ENCODE data around the gene PLCG2. TPM values are rescaled to one million over a fixed set of nuclear protein-coding genes. Genes with fewer than 3 reads are reported as not detected.

PLCG2 gene
- total RNA-seq (50.7 TPM), polyA plus RNA-seq (ENCODE audit: insufficient read depth, low read depth, low replicate concordance) (55.6 TPM)
- long read RNA-seq, donor 1: 0 reads
- long read RNA-seq, donor 2, full-length matches to known transcripts: 2 of 2 reads
- long read RNA-seq, donor 2, partial matches to known transcripts: 0 of 2 reads
- long read RNA-seq, donor 2, other reads (novel, unspliced or antisense): 0 of 2 reads
- long read RNA-seq, donor 3, full-length matches to known transcripts: 2 of 2 reads
- long read RNA-seq, donor 3, partial matches to known transcripts: 0 of 2 reads
- long read RNA-seq, donor 3, other reads (novel, unspliced or antisense): 0 of 2 reads
- long read RNA-seq, donor 4, full-length matches to known transcripts: 1 of 1 reads
- long read RNA-seq, donor 4, partial matches to known transcripts: 0 of 1 reads
- long read RNA-seq, donor 4, other reads (novel, unspliced or antisense): 0 of 1 reads
- long read RNA-seq, donor 5: 0 reads
- long read RNA-seq, donor 6: 0 reads
- long read RNA-seq, donor 7, full-length matches to known transcripts: 12 of 44 reads
- long read RNA-seq, donor 7, partial matches to known transcripts: 16 of 44 reads
- long read RNA-seq, donor 7, other reads (novel, unspliced or antisense): 16 of 44 reads
- long read RNA-seq, donor 8, full-length matches to known transcripts: 2 of 2 reads
- long read RNA-seq, donor 8, partial matches to known transcripts: 0 of 2 reads
- long read RNA-seq, donor 8, other reads (novel, unspliced or antisense): 0 of 2 reads
- long read RNA-seq, donor 9: 0 reads
- long read RNA-seq, donor 10, full-length matches to known transcripts: 1 of 1 reads
- long read RNA-seq, donor 10, partial matches to known transcripts: 0 of 1 reads
- long read RNA-seq, donor 10, other reads (novel, unspliced or antisense): 0 of 1 reads

- intact Hi-C loops (cut with DNase I): no loop called here
- Histone ChIP-seq H3K36me3 (ENCODE audit: control insufficient read depth in 2 of 3, insufficient read depth in 3 of 3, low read length in 3 of 3) (no peaks in the 10 kb centered on the region), H3K9me3 (ENCODE audit: control insufficient read depth in 2 of 3, insufficient read depth in 1 of 3, low read length in 3 of 3) (no peaks in the 10 kb centered on the region), H3K27me3 (ENCODE audit: control insufficient read depth, insufficient read depth, low read length) (no peaks in the 10 kb centered on the region), H3K4me3 (ENCODE audit: low read length in 3 of 3) (peak within 1 kb of the TSS; percentile 70 to 83 (median 74)), H3K27ac (ENCODE audit: low read depth in 2 of 2, low read length in 2 of 2) (peak within 1 kb of the TSS; percentile 32 to 65), H3K4me1 (ENCODE audit: control insufficient read depth in 2 of 3, insufficient read depth in 2 of 3, low read depth in 1 of 3, low read length in 3 of 3) (peaks cover 0 to 13% (median 13%) of the 10 kb centered on the region in 3 donors), H3K9ac (ENCODE audit: low read length in 3 of 3) (peak within 1 kb of the TSS; percentile 36 to 70 (median 54))
- FAIRE-seq (no peak), DNase-seq (peak; percentile 77 to 92 (median 79))
- no peak for TF ChIP-seq CTCF (IDR thresholded peaks at IDR 0.05; ENCODE audit: borderline replicate concordance, extremely low read depth, insufficient read depth)
Measured at GRCh38 chr16:81778861-81779535, at the start of gene PLCG2. PLCG2 (plus strand) TSS chr16:81779291; CDS start chr16:81785990, 6,699 bp downstream.

DNA sequence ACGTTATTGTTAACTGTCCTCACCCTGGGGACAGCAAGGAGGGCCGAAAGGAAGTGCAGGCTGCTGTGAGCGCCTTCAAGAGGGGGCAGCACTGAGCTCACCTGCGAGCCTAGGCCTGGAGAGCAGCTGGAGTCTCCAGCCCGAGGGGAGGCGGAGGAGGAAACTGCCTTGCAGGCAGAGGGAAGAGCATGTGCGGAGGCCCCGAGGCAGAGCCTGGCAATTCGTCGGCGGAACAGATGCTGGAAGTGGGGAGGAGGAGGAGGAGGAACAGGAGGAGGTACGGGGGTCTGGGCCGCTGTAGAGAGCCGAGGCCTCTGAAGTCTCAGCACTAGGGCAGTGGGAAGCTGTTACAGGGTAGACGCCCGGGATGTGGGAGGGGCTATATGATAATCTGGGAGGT lies 49.6 kb upstream of the PLCG2 start:
- H3K27ac ChIP-seq (ENCODE audit: low read depth in 2 of 2, low read length in 2 of 2): no peak overlapping the region
- FAIRE-seq (no peak), DNase-seq (peak in 3 of 5 donors; percentile 27 to 74 (median 60))
- no peaks in the 10 kb centered on the region for H3K9me3 ChIP-seq (ENCODE audit: control insufficient read depth in 2 of 3, insufficient read depth in 1 of 3, low read length in 3 of 3)
- H3K36me3 ChIP-seq (ENCODE audit: control insufficient read depth in 2 of 3, insufficient read depth in 3 of 3, low read length in 3 of 3): no peaks in the 10 kb centered on the region
- H3K27me3 ChIP-seq (ENCODE audit: control insufficient read depth, insufficient read depth, low read length): no peaks in the 10 kb centered on the region
- no peak for TF ChIP-seq CTCF (IDR thresholded peaks at IDR 0.05; ENCODE audit: borderline replicate concordance, extremely low read depth, insufficient read depth)
- intact Hi-C loops (cut with DNase I): no loop called here
- no peak overlapping the region for H3K9ac ChIP-seq (ENCODE audit: low read length in 3 of 3)
- no peak overlapping the region for H3K4me3 ChIP-seq (ENCODE audit: low read length in 3 of 3)
- peaks cover 0 to 7% (median 3%) of the 10 kb centered on the region in 3 donors for H3K4me1 ChIP-seq (ENCODE audit: control insufficient read depth in 2 of 3, insufficient read depth in 2 of 3, low read depth in 1 of 3, low read length in 3 of 3)

DNA sequence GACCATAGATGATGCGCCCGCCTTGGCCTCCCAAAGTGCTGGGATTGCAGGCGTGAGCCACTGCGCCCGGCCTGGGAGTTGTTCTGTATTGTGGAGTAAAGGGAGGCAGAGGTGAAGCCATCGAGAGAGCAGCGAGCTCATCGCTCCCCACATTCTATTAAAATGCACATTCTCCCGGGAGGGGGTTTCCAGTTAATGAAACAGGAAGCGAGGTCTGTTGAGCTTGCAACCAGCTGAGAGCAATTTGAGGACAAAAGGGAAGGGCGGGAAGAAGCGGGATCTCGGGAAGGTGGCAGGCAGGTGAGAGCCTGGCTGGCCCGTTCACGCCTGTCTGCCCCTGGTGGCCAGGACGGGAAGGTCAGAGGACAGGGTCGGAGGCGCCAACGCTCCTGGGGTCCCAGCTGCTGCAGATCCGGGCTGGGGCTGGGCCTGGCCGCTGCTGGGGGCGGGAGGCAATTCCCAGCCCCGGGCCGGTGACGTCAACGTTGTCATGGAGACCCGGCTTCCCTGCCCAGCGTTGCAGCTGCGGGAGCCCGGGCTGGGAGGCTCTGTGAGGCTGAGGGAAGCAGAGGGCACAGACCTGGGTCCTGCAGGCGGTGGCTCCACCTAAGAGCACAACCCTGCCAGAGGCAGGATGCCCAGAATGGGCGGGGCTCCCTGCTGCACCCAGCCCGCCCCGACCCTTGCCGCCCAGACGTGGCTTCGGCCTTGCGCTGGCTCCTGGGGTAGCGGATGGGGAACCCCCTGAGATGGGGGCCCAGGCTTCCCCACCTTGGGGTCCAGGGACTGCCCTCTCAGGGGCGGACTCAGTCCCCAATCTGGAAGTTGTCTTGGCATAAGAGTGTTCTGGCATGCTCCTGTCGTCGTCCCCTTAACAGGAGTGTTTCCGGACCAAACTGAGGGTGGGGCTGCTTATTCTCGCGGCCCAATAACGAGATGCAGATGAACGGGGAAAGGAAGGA lies 48.7 kb upstream of the PLCG2 start:
- Histone ChIP-seq H3K9ac (ENCODE audit: low read length in 3 of 3) (peak overlapping the region in 1 of 3 donors; percentile 48), H3K4me1 (ENCODE audit: control insufficient read depth in 2 of 3, insufficient read depth in 2 of 3, low read depth in 1 of 3, low read length in 3 of 3) (peaks cover 0 to 7% (median 3%) of the 10 kb centered on the region in 3 donors), H3K9me3 (ENCODE audit: control insufficient read depth in 2 of 3, insufficient read depth in 1 of 3, low read length in 3 of 3) (no peaks in the 10 kb centered on the region), H3K36me3 (ENCODE audit: control insufficient read depth in 2 of 3, insufficient read depth in 3 of 3, low read length in 3 of 3) (no peaks in the 10 kb centered on the region), H3K4me3 (ENCODE audit: low read length in 3 of 3) (peak overlapping the region; percentile 4 to 35 (median 7)), H3K27ac (ENCODE audit: low read depth in 2 of 2, low read length in 2 of 2) (peak overlapping the region; percentile 44 to 45), H3K27me3 (ENCODE audit: control insufficient read depth, insufficient read depth, low read length) (no peaks in the 10 kb centered on the region)
- no peak for FAIRE-seq
- intact Hi-C loops (cut with DNase I): no loop called here
- TF ChIP-seq CTCF (IDR thresholded peaks at IDR 0.05; ENCODE audit: borderline replicate concordance, extremely low read depth, insufficient read depth): peak; percentile 56
- DNase-seq: peak; percentile 94 to 98 (median 95)

Measured in kidney (tissue), 22 donors.